GM23338 (cell line): ENCODE measurements around the gene RSL1D1. TPM values are rescaled to one million over a fixed set of nuclear protein-coding genes. Genes with fewer than 3 reads are reported as not detected.

Experiments
- ATAC-seq: fragments of 200-7000 bp; cut with Tn5 transposase; 3 replicates; pipeline ENCODE4 v1.9.1; 2020
- DNase-seq: peaks from one replicate; pipeline ENCODE4 v3.0.0-alpha.2; 2015; ENCODE audit warnings: low spot score
- H2AFZ ChIP-seq: fragments of 200-600 bp; sonication (generic); 2 replicates; pipeline ENCODE4 v1.8.0; 2016; ENCODE audit warnings: antibody characterized with exemption, mild to moderate bottlenecking, moderate library complexity
- H3F3A ChIP-seq: fragments of 200-600 bp; sonication (generic); replicated peaks from 2 replicates; pipeline ENCODE4 v1.8.0; 2017; ENCODE audit warnings: antibody characterized with exemption, mixed run types, low read depth
- H3K27ac ChIP-seq: fragments of 200-600 bp; sonication (generic); 2 replicates; pipeline ENCODE4 v1.6.1; 2016; ENCODE audit warnings: low read depth
- H3K27me3 ChIP-seq: fragments of 200-600 bp; sonication (generic); 2 replicates; pipeline ENCODE4 v1.8.0; 2016; ENCODE audit warnings: mild to moderate bottlenecking, mixed run types, moderate library complexity; ENCODE audit not compliant: insufficient read depth
- H3K36me3 ChIP-seq: fragments of 200-600 bp; sonication (generic); 2 replicates; pipeline ENCODE4 v1.8.0; 2016; ENCODE audit warnings: mild to moderate bottlenecking; ENCODE audit not compliant: insufficient read depth
- H3K4me1 ChIP-seq: fragments of 200-600 bp; sonication (generic); 2 replicates; pipeline ENCODE4 v1.8.0; 2016; ENCODE audit warnings: mild to moderate bottlenecking, moderate library complexity; ENCODE audit not compliant: insufficient read depth
- H3K4me2 ChIP-seq: fragments of 200-600 bp; sonication (generic); 2 replicates; pipeline ENCODE4 v1.7.1; 2017; ENCODE audit warnings: mixed run types
- H3K4me3 ChIP-seq: fragments of 200-600 bp; sonication (generic); 2 replicates; pipeline ENCODE4 v1.6.1; 2016; ENCODE audit warnings: mixed run types
- H3K79me2 ChIP-seq: fragments of 200-600 bp; sonication (generic); replicated peaks from 2 replicates; pipeline ENCODE4 v1.8.0; 2017; ENCODE audit warnings: mild to moderate bottlenecking; ENCODE audit not compliant: insufficient read depth
- H3K9me2 ChIP-seq: fragments of 200-600 bp; sonication (generic); 2 replicates; pipeline ENCODE4 v1.8.0; 2017; ENCODE audit not compliant: insufficient read depth
- H4K20me1 ChIP-seq: fragments of 200-600 bp; sonication (generic); replicated peaks from 2 replicates; pipeline ENCODE4 v1.8.0; 2017; ENCODE audit warnings: mild to moderate bottlenecking; ENCODE audit not compliant: insufficient read depth
- H3K27ac Mint-ChIP-seq: 2 replicates; pipeline ENCODE4 v1.8.0; 2020; ENCODE audit warnings: inconsistent platforms, mild to moderate bottlenecking, moderate library complexity, mixed read lengths
- H3K27me3 Mint-ChIP-seq: 3 replicates; pipeline ENCODE4 v1.8.0; 2022; ENCODE audit warnings: low read depth, mild to moderate bottlenecking, moderate library complexity, mixed read lengths, inconsistent platforms; ENCODE audit not compliant: insufficient read depth, poor library complexity
- H3K36me3 Mint-ChIP-seq: 3 replicates; pipeline ENCODE4 v1.8.0; 2021; ENCODE audit warnings: low read depth, mild to moderate bottlenecking, inconsistent platforms, moderate library complexity, mixed read lengths
- H3K4me1 Mint-ChIP-seq: 3 replicates; pipeline ENCODE4 v1.8.0; 2020; ENCODE audit warnings: mild to moderate bottlenecking, inconsistent platforms, mixed read lengths
- H3K4me3 Mint-ChIP-seq: 3 replicates; pipeline ENCODE4 v1.8.0; 2021; ENCODE audit warnings: moderate library complexity, mild to moderate bottlenecking, inconsistent platforms, mixed read lengths
- H3K9me3 Mint-ChIP-seq: 3 replicates; pipeline ENCODE4 v1.8.0; 2020; ENCODE audit warnings: moderate library complexity, mild to moderate bottlenecking, inconsistent platforms, mixed read lengths
- ETS1 ChIP-seq: IDR thresholded peaks from 2 replicates; pipeline ENCODE4 v1.6.1; 2016; ENCODE audit warnings: antibody characterized with exemption
- NANOG ChIP-seq: IDR thresholded peaks from 2 replicates; pipeline ENCODE4 v1.6.1; 2016; ENCODE audit warnings: antibody characterized with exemption, borderline replicate concordance
- polyA plus RNA-seq: library from polyadenylated mRNA; unstranded; fragments of >200 nt; fragmentation: Nextera tagmentation; extraction: Ambion mirVana; gene quantifications from 2 replicates; pipeline ENCODE4 v1.2.1, GENCODE V29; 2016
- total RNA-seq: library from RNA; depleted of rRNA; stranded (reverse); fragments of >200 nt; shearing (Covaris generic); gene quantifications from 2 replicates; pipeline ENCODE4 v1.2.3, GENCODE V29; 2014
- TF ChIP-seq, protein P1 (sequence below), 2 experiments: fragments of 200-600 bp in 1 of 2; sonication (generic) in 1 of 2; conservative IDR thresholded peaks; 2 replicates each; pipeline versions ENCODE4 v1.5.1 to v1.6.1; 2016 to 2017; ENCODE audit warnings: antibody characterized with exemption in 2 of 2, low read depth in 2 of 2, mild to moderate bottlenecking in 2 of 2, moderate library complexity in 1 of 2
- TF ChIP-seq, protein P2 (sequence below): IDR thresholded peaks from one replicate; pipeline ENCODE4 v1.6.1; 2018; ENCODE audit warnings: antibody characterized with exemption; ENCODE audit not compliant: unreplicated experiment

RSL1D1 gene
- total and polyA plus RNA-seq, 2 experiments from 2014 or later = 298 to 495 TPM

- ATAC-seq = no peak
These were observed 2.5 kb downstream of the RSL1D1 start for GRCh38 chr16:11848842-11849241.

DNA sequence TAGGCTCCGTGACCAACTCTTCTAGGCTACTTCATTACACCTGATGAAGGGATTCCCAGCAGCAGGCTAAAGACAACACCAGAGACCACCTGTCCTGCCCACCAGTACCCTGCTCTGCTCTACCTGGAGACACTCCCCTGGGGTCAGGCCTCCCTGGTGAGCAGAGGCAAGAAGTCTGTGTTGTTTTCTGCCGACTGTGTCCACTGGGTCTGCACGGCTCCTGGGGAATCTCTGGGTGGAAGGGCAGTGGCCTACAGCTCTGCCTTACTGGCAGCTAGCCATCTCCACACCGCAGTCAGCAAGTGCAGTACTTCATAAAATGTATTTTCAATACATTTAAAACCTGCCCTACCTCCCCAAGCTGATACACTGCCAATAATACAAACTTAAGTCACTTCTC, 6.8 kb downstream of the RSL1D1 start:
- DNase-seq (no peak), ATAC-seq (no peak)
- H3F3A ChIP-seq = peaks cover 47% of the 10 kb centered on the region
- no peaks in the 10 kb centered on the region for H3K4me1 ChIP-seq
- Mint-ChIP-seq H3K4me1 (peaks cover 3% of the 10 kb centered on the region; the same call in 1 of the 3 replicates), H3K4me3 (no peak overlapping the region), H3K36me3 (peaks cover 96% of the 10 kb centered on the region), H3K27me3 (peaks cover 3% of the 10 kb centered on the region), H3K9me3 (no peaks in the 10 kb centered on the region), H3K27ac (no peak overlapping the region)
- H3K9me2 ChIP-seq = no peaks in the 10 kb centered on the region
- H4K20me1 ChIP-seq = peaks cover 49% of the 10 kb centered on the region
- peaks cover 96% of the 10 kb centered on the region for H3K36me3 ChIP-seq
- no peak overlapping the region for H2AFZ ChIP-seq
- TF ChIP-seq, protein P1, sequence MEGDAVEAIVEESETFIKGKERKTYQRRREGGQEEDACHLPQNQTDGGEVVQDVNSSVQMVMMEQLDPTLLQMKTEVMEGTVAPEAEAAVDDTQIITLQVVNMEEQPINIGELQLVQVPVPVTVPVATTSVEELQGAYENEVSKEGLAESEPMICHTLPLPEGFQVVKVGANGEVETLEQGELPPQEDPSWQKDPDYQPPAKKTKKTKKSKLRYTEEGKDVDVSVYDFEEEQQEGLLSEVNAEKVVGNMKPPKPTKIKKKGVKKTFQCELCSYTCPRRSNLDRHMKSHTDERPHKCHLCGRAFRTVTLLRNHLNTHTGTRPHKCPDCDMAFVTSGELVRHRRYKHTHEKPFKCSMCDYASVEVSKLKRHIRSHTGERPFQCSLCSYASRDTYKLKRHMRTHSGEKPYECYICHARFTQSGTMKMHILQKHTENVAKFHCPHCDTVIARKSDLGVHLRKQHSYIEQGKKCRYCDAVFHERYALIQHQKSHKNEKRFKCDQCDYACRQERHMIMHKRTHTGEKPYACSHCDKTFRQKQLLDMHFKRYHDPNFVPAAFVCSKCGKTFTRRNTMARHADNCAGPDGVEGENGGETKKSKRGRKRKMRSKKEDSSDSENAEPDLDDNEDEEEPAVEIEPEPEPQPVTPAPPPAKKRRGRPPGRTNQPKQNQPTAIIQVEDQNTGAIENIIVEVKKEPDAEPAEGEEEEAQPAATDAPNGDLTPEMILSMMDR (conservative IDR thresholded peaks at IDR 0.05; ENCODE audit: low read depth in 2 of 2) = no peak
- TF ChIP-seq, protein P2, sequence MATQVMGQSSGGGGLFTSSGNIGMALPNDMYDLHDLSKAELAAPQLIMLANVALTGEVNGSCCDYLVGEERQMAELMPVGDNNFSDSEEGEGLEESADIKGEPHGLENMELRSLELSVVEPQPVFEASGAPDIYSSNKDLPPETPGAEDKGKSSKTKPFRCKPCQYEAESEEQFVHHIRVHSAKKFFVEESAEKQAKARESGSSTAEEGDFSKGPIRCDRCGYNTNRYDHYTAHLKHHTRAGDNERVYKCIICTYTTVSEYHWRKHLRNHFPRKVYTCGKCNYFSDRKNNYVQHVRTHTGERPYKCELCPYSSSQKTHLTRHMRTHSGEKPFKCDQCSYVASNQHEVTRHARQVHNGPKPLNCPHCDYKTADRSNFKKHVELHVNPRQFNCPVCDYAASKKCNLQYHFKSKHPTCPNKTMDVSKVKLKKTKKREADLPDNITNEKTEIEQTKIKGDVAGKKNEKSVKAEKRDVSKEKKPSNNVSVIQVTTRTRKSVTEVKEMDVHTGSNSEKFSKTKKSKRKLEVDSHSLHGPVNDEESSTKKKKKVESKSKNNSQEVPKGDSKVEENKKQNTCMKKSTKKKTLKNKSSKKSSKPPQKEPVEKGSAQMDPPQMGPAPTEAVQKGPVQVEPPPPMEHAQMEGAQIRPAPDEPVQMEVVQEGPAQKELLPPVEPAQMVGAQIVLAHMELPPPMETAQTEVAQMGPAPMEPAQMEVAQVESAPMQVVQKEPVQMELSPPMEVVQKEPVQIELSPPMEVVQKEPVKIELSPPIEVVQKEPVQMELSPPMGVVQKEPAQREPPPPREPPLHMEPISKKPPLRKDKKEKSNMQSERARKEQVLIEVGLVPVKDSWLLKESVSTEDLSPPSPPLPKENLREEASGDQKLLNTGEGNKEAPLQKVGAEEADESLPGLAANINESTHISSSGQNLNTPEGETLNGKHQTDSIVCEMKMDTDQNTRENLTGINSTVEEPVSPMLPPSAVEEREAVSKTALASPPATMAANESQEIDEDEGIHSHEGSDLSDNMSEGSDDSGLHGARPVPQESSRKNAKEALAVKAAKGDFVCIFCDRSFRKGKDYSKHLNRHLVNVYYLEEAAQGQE = no peak
- no peak for TF ChIP-seq NANOG
- 0 out of 2 replicates have a peak overlapping the region, but pooled peaks have one; percentile 42 for H3K27ac ChIP-seq
- no peak overlapping the region for H3K4me2 ChIP-seq
- H3K27me3 ChIP-seq = no peaks in the 10 kb centered on the region
- H3K4me3 ChIP-seq = no peak overlapping the region
- H3K79me2 ChIP-seq = peaks cover 58% of the 10 kb centered on the region

More at GRCh38 chr16:11848842-11849241, 2.5 kb downstream of the RSL1D1 start:
- TF ChIP-seq, protein P2 = no peak
- TF ChIP-seq ETS1 (no peak), NANOG (no peak)
- Mint-ChIP-seq H3K27me3 (peaks cover 11% of the 10 kb centered on the region), H3K4me3 (peak overlapping the region; percentile 60; the same call in 2 of the 3 replicates), H3K4me1 (peaks cover 9% of the 10 kb centered on the region; the same call in 2 of the 3 replicates), H3K9me3 (no peaks in the 10 kb centered on the region), H3K36me3 (peaks cover 70% of the 10 kb centered on the region), H3K27ac (no peak overlapping the region; the same call in 1 of the 2 replicates)
- Histone ChIP-seq H3K79me2 (peaks cover 87% of the 10 kb centered on the region), H3K4me3 (peak overlapping the region; percentile 100; the same call in 1 of the 2 replicates), H2AFZ (no peak overlapping the region), H3K4me1 (peaks cover 8% of the 10 kb centered on the region; the same call in 1 of the 2 replicates), H3K27ac (no peak overlapping the region), H3K36me3 (peaks cover 59% of the 10 kb centered on the region), H3K9me2 (no peaks in the 10 kb centered on the region), H3K4me2 (no peak overlapping the region), H3K27me3 (no peaks in the 10 kb centered on the region), H4K20me1 (peaks cover 54% of the 10 kb centered on the region), H3F3A (peaks cover 39% of the 10 kb centered on the region)
- no peak for DNase-seq
